K562 (cell line): ENCODE data around the gene POLR3E. TPM values are rescaled to one million over a fixed set of nuclear protein-coding genes. Genes with fewer than 3 reads are reported as not detected.

Experiments
- CTBP1 ChIP-seq: fragments of 450-650 bp; IDR thresholded peaks from 2 replicates; pipeline ENCODE4 v1.6.1; 2016; ENCODE audit warnings: borderline replicate concordance
- HNRNPL ChIP-seq: fragments of 200-400 bp; formaldehyde crosslinking; IDR thresholded peaks from 2 replicates; pipeline ENCODE4 v1.6.1; 2017; ENCODE audit warnings: low read depth, mild to moderate bottlenecking, low read length
- JUN ChIP-seq, 2 experiments: sonication (generic) in 1 of 2; formaldehyde crosslinking in 1 of 2; IDR thresholded peaks; 2 replicates each; pipeline versions ENCODE4 v1.6.1 to v1.8.0; 2012 to 2022; ENCODE audit warnings: borderline replicate concordance in 2 of 2, mild to moderate bottlenecking in 2 of 2, improper control_type of control experiment in 1 of 2, low read depth in 1 of 2, low read length in 1 of 2, missing genetic modification reagents in 1 of 2
- JUNB ChIP-seq: fragments of 450-650 bp; formaldehyde crosslinking; conservative IDR thresholded peaks from 2 replicates; pipeline ENCODE4 v1.4.0; 2020; ENCODE audit warnings: mild to moderate bottlenecking
- KAT7 ChIP-seq: sonication (generic); formaldehyde crosslinking; IDR thresholded peaks from 2 replicates; pipeline ENCODE4 v1.8.0; 2022; ENCODE audit warnings: missing genetic modification reagents, mild to moderate bottlenecking, borderline replicate concordance
- KLF13 ChIP-seq: fragments of 450-650 bp; IDR thresholded peaks from 2 replicates; pipeline ENCODE4 v1.6.1; 2016; ENCODE audit warnings: missing genetic modification characterization, low read depth, mild to moderate bottlenecking, missing compliant biosample characterization, moderate library complexity, borderline replicate concordance
- OTX1 ChIP-seq: fragments of 450-650 bp; formaldehyde crosslinking; IDR thresholded peaks from 2 replicates; pipeline ENCODE4 v1.4.0; 2022; ENCODE audit warnings: mild to moderate bottlenecking
- RBM14 ChIP-seq: fragments of 200-400 bp; formaldehyde crosslinking; IDR thresholded peaks from 2 replicates; pipeline ENCODE4 v1.6.1; 2018; ENCODE audit warnings: low read depth, mild to moderate bottlenecking, low read length, moderate library complexity, borderline replicate concordance; ENCODE audit not compliant: insufficient read depth
- STAG1 ChIP-seq: sonication (generic); formaldehyde crosslinking; IDR thresholded peaks from 2 replicates; pipeline ENCODE4 v1.5.0; 2020; ENCODE audit warnings: missing genetic modification reagents, borderline replicate concordance
- ZNF184 ChIP-seq: sonication (generic); formaldehyde crosslinking; IDR thresholded peaks from 2 replicates; pipeline ENCODE4 v1.5.0; 2020; ENCODE audit warnings: missing genetic modification reagents
- ZNF3 ChIP-seq: fragments of 250-450 bp; sonication (Bioruptor Pico); IDR thresholded peaks from 2 replicates; pipeline ENCODE4 v1.5.0; 2021; ENCODE audit warnings: mild to moderate bottlenecking, moderate library complexity
- ZNF436 ChIP-seq: fragments of 250-450, 450-650 bp; sonication (Bioruptor Pico); formaldehyde crosslinking; IDR thresholded peaks from 2 replicates; pipeline ENCODE4 v1.7.0; 2020; ENCODE audit warnings: mild to moderate bottlenecking
- ZNF551 ChIP-seq: fragments of 250-450 bp; sonication (Bioruptor Pico); IDR thresholded peaks from 2 replicates; pipeline ENCODE4 v1.5.0; 2021; ENCODE audit warnings: mild to moderate bottlenecking, moderate library complexity
- ZNF561 ChIP-seq: fragments of 450-650 bp; formaldehyde crosslinking; conservative IDR thresholded peaks from 2 replicates; pipeline ENCODE4 v1.4.0; 2020; ENCODE audit warnings: mild to moderate bottlenecking, moderate library complexity
- ZNF75A ChIP-seq: fragments of 450-650 bp; formaldehyde crosslinking; IDR thresholded peaks from 2 replicates; pipeline ENCODE4 v1.4.0; 2020; ENCODE audit warnings: mild to moderate bottlenecking
- ZSCAN32 ChIP-seq: fragments of 450-650 bp; formaldehyde crosslinking; IDR thresholded peaks from 2 replicates; pipeline ENCODE4 v1.4.0; 2020; ENCODE audit warnings: mild to moderate bottlenecking, moderate library complexity
- polyA plus RNA-seq, 8 experiments: library from polyadenylated mRNA; depleted of rRNA in 4 of 8; stranded (reverse) in 5 of 8; unstranded in 3 of 8; fragments of >200 nt; fragmentation: Nextera tagmentation in 2 of 8; fragmentation: Illumina TruSeq in 1 of 8; extraction: Ambion mirVana in 2 of 8; extraction: Trizol in 1 of 8; gene quantifications; 2 replicates each; pipeline versions ENCODE4 v1.2.1 to v1.2.3, GENCODE V29; 2011 to 2014; ENCODE audit warnings: inconsistent platforms in 1 of 8, missing spikeins in 1 of 8
- total RNA-seq, 7 experiments: library from RNA; depleted of rRNA in 6 of 7; stranded (reverse); fragments of >200 nt in 6 of 7; fragmentation: Illumina TruSeq in 2 of 7; extraction: Trizol in 2 of 7; gene quantifications; 2 replicates each; pipeline versions ENCODE4 v1.2.1 to v1.2.3, GENCODE V29; 2011 to 2021; ENCODE audit warnings: low replicate concordance in 1 of 7
- TF ChIP-seq, protein P1 (sequence below): fragments of 450-650 bp; formaldehyde crosslinking; IDR thresholded peaks from 2 replicates; pipeline ENCODE4 v1.4.0; 2020; ENCODE audit warnings: mild to moderate bottlenecking, mixed read lengths
- TF ChIP-seq, protein P2 (sequence below), 2 experiments: fragments of 450-650 bp; IDR thresholded peaks; 2 replicates each; pipeline ENCODE4 v1.6.1; 2016; ENCODE audit warnings: mild to moderate bottlenecking in 2 of 2, borderline replicate concordance in 1 of 2, low read depth in 1 of 2, moderate library complexity in 1 of 2

The POLR3E gene
- total and polyA plus RNA-seq, 9 of the 15 experiments (the other 6 are each of a cell fraction or from before 2014, with no cell fraction given): 17.7 to 151 (median 82.6) TPM

DNA sequence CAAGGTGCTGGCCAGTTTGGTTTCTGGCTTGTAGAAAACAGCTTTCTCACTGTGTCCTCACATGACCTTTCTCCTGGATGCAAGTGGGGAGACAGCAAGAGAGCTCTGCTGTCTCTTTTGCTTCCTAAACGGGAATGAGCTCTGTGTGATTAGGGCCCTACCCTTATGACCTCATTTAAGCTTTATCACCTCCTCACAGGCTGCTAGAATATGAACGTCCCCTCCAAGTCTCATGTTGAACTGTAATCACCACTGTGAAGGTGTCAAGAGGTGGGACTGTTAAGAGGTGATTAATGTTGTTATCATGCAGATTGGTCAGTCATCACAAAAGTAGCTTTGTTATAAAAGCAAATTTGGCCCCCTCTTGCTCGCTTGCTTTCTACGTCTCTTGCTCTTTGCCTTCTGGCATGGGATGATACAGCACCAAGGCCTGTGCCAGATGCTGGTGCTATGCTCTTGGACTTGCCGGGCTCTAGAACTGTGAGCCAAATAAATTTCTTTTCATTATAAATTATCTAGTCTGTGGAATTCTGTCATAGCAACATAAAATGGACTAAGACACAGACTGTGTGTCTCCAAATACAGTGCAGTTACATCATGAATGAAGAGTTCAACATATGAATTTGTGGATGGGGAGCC lies 14.8 kb upstream of the POLR3E start (continued):
- TF ChIP-seq, protein P1, sequence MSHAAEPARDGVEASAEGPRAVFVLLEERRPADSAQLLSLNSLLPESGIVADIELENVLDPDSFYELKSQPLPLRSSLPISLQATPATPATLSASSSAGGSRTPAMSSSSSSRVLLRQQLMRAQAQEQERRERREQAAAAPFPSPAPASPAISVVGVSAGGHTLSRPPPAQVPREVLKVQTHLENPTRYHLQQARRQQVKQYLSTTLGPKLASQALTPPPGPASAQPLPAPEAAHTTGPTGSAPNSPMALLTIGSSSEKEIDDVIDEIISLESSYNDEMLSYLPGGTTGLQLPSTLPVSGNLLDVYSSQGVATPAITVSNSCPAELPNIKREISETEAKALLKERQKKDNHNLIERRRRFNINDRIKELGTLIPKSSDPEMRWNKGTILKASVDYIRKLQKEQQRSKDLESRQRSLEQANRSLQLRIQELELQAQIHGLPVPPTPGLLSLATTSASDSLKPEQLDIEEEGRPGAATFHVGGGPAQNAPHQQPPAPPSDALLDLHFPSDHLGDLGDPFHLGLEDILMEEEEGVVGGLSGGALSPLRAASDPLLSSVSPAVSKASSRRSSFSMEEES: no peak
- TF ChIP-seq RBM14 (no peak), STAG1 (no peak), HNRNPL (no peak), JUNB (no peak), OTX1 (CRISPR knock-in tag) (no peak), ZNF75A (CRISPR knock-in tag) (no peak), ZNF184 (CRISPR knock-in tag) (no peak), ZNF436 (CRISPR knock-in tag) (no peak), CTBP1 (peak; percentile 87), ZNF3 (CRISPR knock-in tag) (no peak), KAT7 (CRISPR knock-in tag) (no peak), ZNF551 (CRISPR knock-in tag) (no peak), ZNF561 (CRISPR knock-in tag) (no peak), JUN (IDR thresholded peaks at IDR 0.05; ENCODE audit: borderline replicate concordance, low read depth, low read length) (peak; percentile 89), JUN (CRISPR knock-in tag; IDR thresholded peaks at IDR 0.05; ENCODE audit: borderline replicate concordance) (0 out of 2 replicates have a peak, but pooled peaks have one; percentile 66), KLF13 (tag) (0 out of 2 replicates have a peak, but pooled peaks have one; percentile 35), ZSCAN32 (CRISPR knock-in tag) (no peak)
- TF ChIP-seq, protein P2, sequence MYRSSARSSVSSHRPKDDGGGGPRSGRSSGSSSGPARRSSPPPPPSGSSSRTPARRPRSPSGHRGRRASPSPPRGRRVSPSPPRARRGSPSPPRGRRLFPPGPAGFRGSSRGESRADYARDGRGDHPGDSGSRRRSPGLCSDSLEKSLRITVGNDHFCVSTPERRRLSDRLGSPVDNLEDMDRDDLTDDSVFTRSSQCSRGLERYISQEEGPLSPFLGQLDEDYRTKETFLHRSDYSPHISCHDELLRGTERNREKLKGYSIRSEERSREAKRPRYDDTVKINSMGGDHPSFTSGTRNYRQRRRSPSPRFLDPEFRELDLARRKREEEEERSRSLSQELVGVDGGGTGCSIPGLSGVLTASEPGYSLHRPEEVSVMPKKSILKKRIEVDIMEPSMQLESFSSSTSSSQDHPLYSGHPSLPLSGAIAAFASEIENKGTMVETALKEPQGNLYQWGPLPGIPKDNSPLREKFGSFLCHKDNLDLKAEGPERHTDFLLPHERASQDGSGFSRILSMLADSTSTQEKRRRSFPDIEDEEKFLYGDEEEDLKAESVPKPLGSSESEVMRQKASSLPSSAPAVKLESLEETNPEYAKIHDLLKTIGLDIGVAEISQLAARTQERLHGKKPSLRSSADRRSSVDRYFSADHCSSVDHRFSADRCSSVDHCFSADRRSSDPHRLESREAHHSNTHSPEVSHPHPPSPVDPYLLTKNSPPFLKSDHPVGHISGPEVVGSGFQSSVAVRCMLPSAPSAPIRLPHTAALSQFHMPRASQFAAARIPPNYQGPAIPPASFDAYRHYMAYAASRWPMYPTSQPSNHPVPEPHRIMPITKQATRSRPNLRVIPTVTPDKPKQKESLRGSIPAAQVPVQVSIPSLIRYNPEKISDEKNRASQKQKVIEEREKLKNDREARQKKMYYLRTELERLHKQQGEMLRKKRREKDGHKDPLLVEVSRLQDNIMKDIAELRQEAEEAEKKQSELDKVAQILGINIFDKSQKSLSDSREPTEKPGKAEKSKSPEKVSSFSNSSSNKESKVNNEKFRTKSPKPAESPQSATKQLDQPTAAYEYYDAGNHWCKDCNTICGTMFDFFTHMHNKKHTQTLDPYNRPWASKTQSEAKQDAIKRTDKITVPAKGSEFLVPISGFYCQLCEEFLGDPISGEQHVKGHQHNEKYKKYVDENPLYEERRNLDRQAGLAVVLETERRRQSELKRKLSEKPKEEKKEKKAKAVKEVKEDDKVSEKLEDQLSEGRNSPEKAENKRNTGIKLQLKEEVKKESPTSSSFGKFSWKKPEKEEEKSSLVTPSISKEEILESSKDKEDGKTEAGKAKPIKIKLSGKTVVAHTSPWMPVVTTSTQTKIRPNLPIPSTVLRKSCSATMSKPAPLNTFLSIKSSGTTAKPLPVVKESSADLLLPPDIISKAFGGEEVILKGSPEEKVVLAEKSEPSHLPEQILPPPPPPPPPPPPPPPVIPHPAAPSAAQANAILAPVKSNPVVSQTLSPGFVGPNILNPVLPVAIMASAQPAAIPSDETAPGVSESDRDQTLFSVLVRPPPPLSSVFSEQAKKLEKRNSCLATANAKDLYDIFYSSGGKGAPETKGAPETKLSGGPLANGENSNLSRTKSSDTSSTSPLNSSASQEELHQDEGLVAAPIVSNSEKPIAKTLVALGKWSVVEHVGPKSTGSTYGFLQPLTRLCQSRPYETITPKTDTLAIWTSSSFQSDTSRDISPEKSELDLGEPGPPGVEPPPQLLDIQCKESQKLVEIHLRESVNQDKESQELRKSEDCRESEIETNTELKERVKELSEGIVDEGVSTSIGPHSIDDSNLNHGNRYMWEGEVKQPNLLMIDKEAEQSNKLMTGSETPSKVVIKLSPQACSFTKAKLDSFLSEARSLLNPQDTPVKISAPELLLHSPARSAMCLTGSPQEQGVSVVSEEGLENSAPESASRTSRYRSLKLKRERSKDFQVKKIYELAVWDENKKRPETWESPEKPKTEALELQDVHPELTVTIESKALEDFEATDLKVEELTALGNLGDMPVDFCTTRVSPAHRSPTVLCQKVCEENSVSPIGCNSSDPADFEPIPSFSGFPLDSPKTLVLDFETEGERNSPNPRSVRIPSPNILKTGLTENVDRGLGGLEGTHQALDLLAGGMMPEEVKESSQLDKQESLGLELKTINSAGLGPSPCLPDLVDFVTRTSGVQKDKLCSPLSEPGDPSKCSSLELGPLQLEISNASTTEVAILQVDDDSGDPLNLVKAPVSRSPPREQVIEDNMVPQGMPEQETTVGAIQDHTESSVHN (IDR thresholded peaks at IDR 0.05; ENCODE audit: borderline replicate concordance in 1 of 2, low read depth in 1 of 2): peak in 1 of 2 experiments; percentile 54; a peak in 1 of 4 replicates
